NCI-H748 (cell line): Measurements from ENCODE around the gene TFAP2E.

Experiments
- DNase-seq: peaks from one replicate; lab custom pipeline; 2025; ENCODE audit not compliant: unreplicated experiment; lab: John Stamatoyannopoulos, UW

The TFAP2E gene

GRCh38 chr1:35640380-35641232 lies 67.5 kb downstream of the TFAP2E start:
- DNase-seq = no peak

- DNase-seq = peak; percentile 94
Observed at GRCh38 chr1:35641233-35641866, 68.2 kb downstream of the TFAP2E start, which contains the start of gene PSMB2. Gene PSMB2 (minus strand): TSS chr1:35641526. CDS start chr1:35641432, 94 bp downstream.

GRCh38 chr1:35642471-35642955 lies 69.4 kb downstream of the TFAP2E start:
- peak; percentile 5 for DNase-seq

DNA sequence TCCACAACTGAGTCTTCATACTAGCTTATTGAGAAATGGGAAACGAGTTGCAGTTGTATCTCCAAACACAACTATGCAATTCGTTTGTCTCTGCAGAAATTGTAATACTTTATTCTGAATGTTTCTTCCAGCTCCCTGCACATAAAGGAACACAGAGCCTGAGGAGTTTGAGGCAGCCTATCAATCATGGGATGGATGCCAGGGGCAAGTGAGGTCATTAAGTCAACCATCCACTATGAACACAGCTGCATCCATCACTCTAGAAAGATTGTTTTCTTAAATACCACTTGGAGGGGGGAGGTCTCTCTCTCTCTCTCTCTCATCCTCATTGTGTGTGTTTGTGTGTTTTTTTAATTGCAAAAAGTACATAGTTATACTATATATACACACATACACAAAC lies 71.1 kb downstream of the TFAP2E start:
- no peak for DNase-seq
